Activated T-helper 9 cell treated with anti-CD3 and anti-CD28 coated beads, Interleukin-2, amount 50 U/mL, for 16 hours (primary cell): ENCODE measurements around the gene PARP8.
"Not testable (repeated sequence)": the region's sequence is repeated elsewhere in the genome, so short reads cannot be mapped to it uniquely, and the experiment has no call there.

Experiments used
- DNase-seq: peaks from one replicate; pipeline ENCODE4 v3.0.0-alpha.2; 2020; ENCODE audit warnings: low read depth

The PARP8 gene

GRCh38 chr5:50687548-50687947 lies 21.1 kb downstream of the PARP8 start:
- no peak for DNase-seq

- no peak for DNase-seq
These were observed 25.1 kb downstream of the PARP8 start for GRCh38 chr5:50691399-50692016.

GRCh38 chr5:50694027-50694590 lies 27.7 kb downstream of the PARP8 start:
- no peak for DNase-seq

- DNase-seq = not testable (repeated sequence)
These were observed 28.2 kb downstream of the PARP8 start for GRCh38 chr5:50694626-50695025.

GRCh38 chr5:50697739-50698138 lies 31.3 kb downstream of the PARP8 start:
- no peak for DNase-seq

GRCh38 chr5:50699737-50700136 lies 33.3 kb downstream of the PARP8 start:
- DNase-seq = no peak

- DNase-seq = no peak
These were observed 34.3 kb downstream of the PARP8 start for GRCh38 chr5:50700706-50701105.

GRCh38 chr5:50702615-50703366 lies 36.4 kb downstream of the PARP8 start:
- DNase-seq = no peak

- DNase-seq = no peak
These were observed 36.9 kb downstream of the PARP8 start for GRCh38 chr5:50703367-50703666.

- no peak for DNase-seq
These were observed 38.3 kb downstream of the PARP8 start for GRCh38 chr5:50704730-50705129.

- no peak for DNase-seq
These were observed 43.0 kb downstream of the PARP8 start for GRCh38 chr5:50709471-50709870.

- DNase-seq = no peak
These were observed 44.4 kb downstream of the PARP8 start for GRCh38 chr5:50710838-50711237.

GRCh38 chr5:50711280-50711679 lies 44.8 kb downstream of the PARP8 start:
- peak; percentile 29 for DNase-seq

- DNase-seq = no peak
These were observed 46.0 kb downstream of the PARP8 start for GRCh38 chr5:50712479-50712878.

GRCh38 chr5:50715001-50715400 lies 48.6 kb downstream of the PARP8 start:
- DNase-seq = no peak

- DNase-seq = no peak
These were observed 49.7 kb downstream of the PARP8 start for GRCh38 chr5:50716134-50716533.

GRCh38 chr5:50717651-50718050 lies 51.2 kb downstream of the PARP8 start:
- DNase-seq = no peak

GRCh38 chr5:50720061-50720710 lies 53.7 kb downstream of the PARP8 start:
- DNase-seq = no peak

GRCh38 chr5:50722223-50722622 lies 55.8 kb downstream of the PARP8 start:
- no peak for DNase-seq

GRCh38 chr5:50724262-50724661 lies 57.8 kb downstream of the PARP8 start:
- no peak for DNase-seq

GRCh38 chr5:50725800-50726474 lies 59.5 kb downstream of the PARP8 start:
- no peak for DNase-seq

GRCh38 chr5:50726475-50727148 lies 60.2 kb downstream of the PARP8 start:
- no peak for DNase-seq
